HG03520 (cell line): ENCODE measurements around the gene SLC25A3.

Experiments used
- ATAC-seq: cut with Tn5 transposase; IDR thresholded peaks from one replicate; pipeline ENCODE4 v1.9.1; 2021; ENCODE audit warnings: mild to moderate bottlenecking, moderate library complexity; ENCODE audit not compliant: unreplicated experiment

Gene SLC25A3

GRCh38 chr12:98653866-98654493 is 60.5 kb downstream of the SLC25A3 start:
- ATAC-seq: no peak
